ENCODE measurements around the gene SPAG5.

Gene SPAG5

GRCh38 chr17:28578246-28579195, 20.3 kb downstream of the SPAG5 start:
- no peak for TF ChIP-seq CTCF (IDR thresholded peaks at IDR 0.05)

- no peak for TF ChIP-seq CTCF (IDR thresholded peaks at IDR 0.05)
Measured at GRCh38 chr17:28577466-28577824, 21.4 kb downstream of the SPAG5 start.

GRCh38 chr17:28576758-28577465, 21.9 kb downstream of the SPAG5 start, which contains the start of gene ALDOC:
ALDOC (minus strand) TSS chr17:28576895; CDS start chr17:28575532, 1,363 bp downstream.
- no peak for TF ChIP-seq CTCF (IDR thresholded peaks at IDR 0.05)

GRCh38 chr17:28575126-28575795, 23.6 kb downstream of the SPAG5 start:
- TF ChIP-seq CTCF (IDR thresholded peaks at IDR 0.05): no peak; the same call in 1 of the 2 replicates

GRCh38 chr17:28574526-28574925, 24.3 kb downstream of the SPAG5 start:
- TF ChIP-seq CTCF (IDR thresholded peaks at IDR 0.05): no peak

- TF ChIP-seq CTCF (IDR thresholded peaks at IDR 0.05): no peak
Measured at GRCh38 chr17:28573966-28574480, 24.8 kb downstream of the SPAG5 start.

- no peak for TF ChIP-seq CTCF (IDR thresholded peaks at IDR 0.05)
Measured at GRCh38 chr17:28573521-28573920, 25.3 kb downstream of the SPAG5 start.
